K562 (cell line): Measurements from ENCODE around the gene AHI1. TPM values are rescaled to one million over a fixed set of nuclear protein-coding genes. Genes with fewer than 3 reads are reported as not detected.
A peak's percentile ranks its signal among the peaks of the same experiment; 100 is the strongest.

ENCODE experiments used
- ARID1B ChIP-seq: fragments of 450-650 bp; IDR thresholded peaks from 2 replicates; pipeline ENCODE4 v1.6.1; 2016; ENCODE audit warnings: antibody characterized with exemption, mild to moderate bottlenecking, inconsistent platforms
- EWSR1 ChIP-seq: fragments of 450-650 bp; IDR thresholded peaks from 2 replicates; pipeline ENCODE4 v1.6.1; 2018; ENCODE audit warnings: borderline replicate concordance, mild to moderate bottlenecking, low read depth, moderate library complexity; ENCODE audit not compliant: partially characterized antibody
- HDAC1 ChIP-seq, 2 experiments: fragments of 450-650 bp; IDR thresholded peaks; 2 replicates each; pipeline ENCODE4 v1.6.1; 2016 to 2017; ENCODE audit warnings: inconsistent platforms in 1 of 2, mild to moderate bottlenecking in 1 of 2, moderate library complexity in 1 of 2
- JUNB ChIP-seq: fragments of 450-650 bp; formaldehyde crosslinking; conservative IDR thresholded peaks from 2 replicates; pipeline ENCODE4 v1.4.0; 2020; ENCODE audit warnings: mild to moderate bottlenecking
- KDM1A ChIP-seq, 2 experiments: fragments of 450-650 bp; IDR thresholded peaks; 2 replicates each; pipeline ENCODE4 v1.6.1; 2016; ENCODE audit warnings: mild to moderate bottlenecking in 2 of 2
- MAFG ChIP-seq: fragments of 450-650 bp; conservative IDR thresholded peaks from 2 replicates; pipeline ENCODE4 v1.6.1; 2016; ENCODE audit warnings: missing genetic modification characterization, missing compliant biosample characterization
- MEIS2 ChIP-seq: fragments of 450-650 bp; IDR thresholded peaks from 2 replicates; pipeline ENCODE4 v1.6.1; 2014; ENCODE audit warnings: mild to moderate bottlenecking; ENCODE audit not compliant: partially characterized antibody
- PCBP2 ChIP-seq: fragments of 200-400 bp; formaldehyde crosslinking; IDR thresholded peaks from 2 replicates; pipeline ENCODE4 v1.6.1; 2018; ENCODE audit warnings: low read length, low read depth, mild to moderate bottlenecking, moderate library complexity; ENCODE audit not compliant: poor library complexity, severe bottlenecking
- PKNOX1 ChIP-seq: fragments of 450-650 bp; IDR thresholded peaks from 2 replicates; pipeline ENCODE4 v1.6.1; 2016
- RCOR1 ChIP-seq, 2 experiments: IDR thresholded peaks; 2 replicates each; pipeline ENCODE4 v1.6.1; 2012; ENCODE audit warnings: low read depth in 2 of 2, low read length in 2 of 2, borderline replicate concordance in 1 of 2, improper control_type of control experiment in 1 of 2
- SMARCA4 ChIP-seq: fragments of 450-650 bp; IDR thresholded peaks from 2 replicates; pipeline ENCODE4 v1.6.1; 2016
- SMARCA5 ChIP-seq: fragments of 450-650 bp; IDR thresholded peaks from 2 replicates; pipeline ENCODE4 v1.6.1; 2016
- THRB ChIP-seq: fragments of 450-650 bp; formaldehyde crosslinking; conservative IDR thresholded peaks from 2 replicates; pipeline ENCODE4 v1.4.0; 2022; ENCODE audit warnings: mild to moderate bottlenecking, missing genetic modification characterization
- ZFP36 ChIP-seq: fragments of 150-350 bp; IDR thresholded peaks from 2 replicates; pipeline ENCODE4 v1.6.1; 2018; ENCODE audit warnings: low read length, low read depth; ENCODE audit not compliant: partially characterized antibody
- ZNF3 ChIP-seq: fragments of 250-450 bp; sonication (Bioruptor Pico); IDR thresholded peaks from 2 replicates; pipeline ENCODE4 v1.5.0; 2021; ENCODE audit warnings: mild to moderate bottlenecking, moderate library complexity
- ZNF512 ChIP-seq: IDR thresholded peaks from 2 replicates; pipeline ENCODE4 v1.6.1; 2016; ENCODE audit warnings: missing genetic modification characterization, missing compliant biosample characterization
- polyA plus RNA-seq, 8 experiments: library from polyadenylated mRNA; depleted of rRNA in 4 of 8; stranded (reverse) in 5 of 8; unstranded in 3 of 8; fragments of >200 nt; fragmentation: Nextera tagmentation in 2 of 8; fragmentation: Illumina TruSeq in 1 of 8; extraction: Ambion mirVana in 2 of 8; extraction: Trizol in 1 of 8; gene quantifications; 2 replicates each; pipeline versions ENCODE4 v1.2.1 to v1.2.3, GENCODE V29; 2011 to 2014; ENCODE audit warnings: inconsistent platforms in 1 of 8, missing spikeins in 1 of 8
- total RNA-seq, 7 experiments: library from RNA; depleted of rRNA in 6 of 7; stranded (reverse); fragments of >200 nt in 6 of 7; fragmentation: Illumina TruSeq in 2 of 7; extraction: Trizol in 2 of 7; gene quantifications; 2 replicates each; pipeline versions ENCODE4 v1.2.1 to v1.2.3, GENCODE V29; 2011 to 2021; ENCODE audit warnings: low replicate concordance in 1 of 7

AHI1 gene
- total and polyA plus RNA-seq, 9 of the 15 experiments (the other 6 are each of a cell fraction or from before 2014, with no cell fraction given), result 24.7 to 54.9 (median 32.2) TPM

- TF ChIP-seq THRB (CRISPR knock-in tag), result peak; percentile 71
- peak in 1 of 2 experiments; percentile 53; a peak in 2 of 4 replicates for TF ChIP-seq HDAC1 (IDR thresholded peaks at IDR 0.05)
- TF ChIP-seq MAFG (tag), result no peak
- TF ChIP-seq SMARCA4, result 0 out of 2 replicates have a peak, but pooled peaks have one; percentile 42
- peak; percentile 18; the same call in 1 of the 2 replicates for TF ChIP-seq ARID1B
- TF ChIP-seq MEIS2, result peak; percentile 83
- peak; percentile 94 for TF ChIP-seq PKNOX1
- peak; percentile 44 for TF ChIP-seq PCBP2
- TF ChIP-seq EWSR1, result no peak
- 0 out of 2 replicates have a peak, but pooled peaks have one; percentile 35 for TF ChIP-seq SMARCA5
- peak; percentile 51 to 59; a peak in 2 of 4 replicates for TF ChIP-seq KDM1A (IDR thresholded peaks at IDR 0.05)
- no peak for TF ChIP-seq ZNF3 (CRISPR knock-in tag)
- peak; percentile 89 for TF ChIP-seq ZNF512 (tag)
- no peak for TF ChIP-seq JUNB (CRISPR knock-in tag)
- TF ChIP-seq RCOR1 (IDR thresholded peaks at IDR 0.05; ENCODE audit: borderline replicate concordance in 1 of 2, low read depth in 2 of 2, low read length in 2 of 2), result peak in 1 of 2 experiments; percentile 38; a peak in 1 of 4 replicates
- no peak for TF ChIP-seq ZFP36
Observed at GRCh38 chr6:135236319-135236718, 261.2 kb downstream of the AHI1 start (continued).
